Activated effector memory CD4-positive, alpha-beta T cell treated with anti-CD3 and anti-CD28 coated beads, Interleukin-2, amount 50 U/mL, for 16 hours (primary cell): ENCODE results near the gene MYH6.
A peak's percentile ranks its signal among the peaks of the same experiment; 100 is the strongest.
"Not testable (repeated sequence)": the region's sequence is repeated elsewhere in the genome, so short reads cannot be mapped to it uniquely, and the experiment has no call there.

ENCODE experiments used
- DNase-seq: peaks from one replicate; pipeline ENCODE4 v3.0.0-alpha.2; 2020

Gene MYH6

DNA sequence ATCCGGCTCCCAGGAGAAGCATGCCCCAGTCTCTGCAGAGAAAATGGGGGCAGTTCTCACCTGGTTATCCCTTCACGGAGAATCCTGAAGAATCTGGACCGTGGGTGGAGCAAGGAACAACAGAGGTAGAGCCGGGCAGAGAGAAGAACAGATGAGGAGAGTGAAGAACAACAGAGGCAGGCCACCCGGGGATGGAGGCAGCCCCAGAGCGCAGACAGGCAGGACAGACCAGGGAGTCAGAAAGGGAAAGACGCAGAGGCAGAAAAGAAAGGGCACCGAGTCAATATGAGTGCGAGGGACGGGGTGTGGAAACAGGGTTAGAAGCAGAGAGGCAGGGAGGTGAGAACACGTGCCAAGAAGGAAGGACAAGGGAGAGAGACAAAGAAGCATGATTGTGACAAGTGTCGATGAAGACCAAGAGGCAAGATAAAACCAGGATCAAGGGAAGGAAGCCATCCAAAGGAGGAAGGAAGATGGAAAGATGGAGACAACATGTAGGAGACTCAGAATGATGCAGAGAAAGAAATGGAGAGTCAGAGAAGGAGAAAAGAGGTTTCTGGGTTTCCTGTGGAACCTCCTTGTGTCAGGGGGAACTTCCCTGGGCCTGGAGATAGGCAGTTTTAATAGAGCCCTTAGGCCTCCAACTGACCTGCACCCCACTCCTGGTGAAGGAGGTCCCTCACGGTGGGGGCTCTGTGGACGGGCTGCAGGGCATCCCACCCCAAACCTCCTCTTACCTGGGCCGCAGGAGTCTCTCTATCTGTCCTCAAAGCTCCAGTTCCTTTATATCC, at the start of gene MYH6:
Gene MYH6 (minus strand): TSS at position 758 of the 791 bp plus-strand sequence. CDS start 1,050 bp downstream, outside the sequence.
- no peak for DNase-seq

GRCh38 chr14:23456883-23457586, 49.0 kb upstream of the MYH6 start:
- not testable (repeated sequence) for DNase-seq

DNA sequence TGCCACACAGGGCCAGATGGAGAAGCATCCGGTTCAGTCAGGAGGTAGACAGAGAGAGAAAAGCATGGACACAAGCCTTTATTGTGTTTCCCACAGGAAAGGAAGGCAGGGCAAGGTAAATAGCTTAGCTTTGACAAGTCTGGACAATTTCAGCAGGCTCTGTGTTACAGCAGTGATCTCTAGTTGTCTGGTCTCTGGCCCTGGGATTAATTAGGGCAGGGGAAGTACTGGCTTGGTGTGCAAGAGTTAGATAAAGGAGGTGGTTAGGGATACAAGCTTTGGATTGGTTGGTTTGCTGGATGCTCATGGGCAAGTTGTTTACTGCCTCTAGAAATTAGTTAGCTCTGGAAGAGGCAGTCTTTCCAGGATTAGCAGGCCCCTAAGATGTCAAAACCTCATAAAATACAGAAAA, 46.4 kb upstream of the MYH6 start:
- DNase-seq = no peak

- no peak for DNase-seq
These were observed 44.2 kb upstream of the MYH6 start for GRCh38 chr14:23452237-23452636.

DNA sequence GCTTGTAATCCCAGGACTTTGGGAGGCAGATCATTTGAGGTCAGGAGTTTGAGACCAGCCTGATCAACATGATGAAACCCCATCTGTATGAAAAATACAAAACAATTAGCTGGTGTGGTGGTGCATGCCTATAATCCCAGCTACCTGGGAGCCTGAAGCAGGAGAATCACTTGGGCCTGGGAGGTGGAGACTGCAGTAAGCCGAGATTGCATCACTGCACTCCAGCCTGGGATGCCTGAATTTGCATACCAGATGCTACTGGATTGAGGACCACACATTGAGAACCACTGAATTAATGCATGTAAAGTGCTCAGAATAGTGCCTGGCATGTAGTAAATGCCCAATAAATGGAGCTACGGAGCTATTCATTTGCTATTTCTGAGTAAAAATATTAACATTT, 42.3 kb upstream of the MYH6 start:
- no peak for DNase-seq

DNA sequence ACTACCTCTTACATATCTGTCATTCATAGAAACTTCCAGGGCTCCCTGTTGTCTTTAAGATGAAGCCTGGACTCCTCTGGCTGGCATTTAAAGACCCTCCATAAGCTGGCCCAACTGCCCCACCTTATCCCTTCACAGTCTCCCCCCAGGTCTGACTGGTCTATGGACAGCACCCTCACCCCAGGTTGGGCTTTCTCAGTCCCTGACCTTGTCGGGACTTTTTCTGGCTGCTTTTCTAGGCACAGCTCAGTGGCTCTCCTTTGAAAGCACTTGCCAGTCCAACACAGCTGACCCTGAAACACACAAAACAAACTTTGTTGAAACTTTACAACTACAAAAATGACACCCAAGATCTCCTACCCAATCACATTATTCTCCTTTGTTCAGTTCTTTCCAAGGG, 41.2 kb upstream of the MYH6 start:
- no peak for DNase-seq

- DNase-seq = no peak
These were observed 39.6 kb upstream of the MYH6 start for GRCh38 chr14:23447361-23448350.

DNA sequence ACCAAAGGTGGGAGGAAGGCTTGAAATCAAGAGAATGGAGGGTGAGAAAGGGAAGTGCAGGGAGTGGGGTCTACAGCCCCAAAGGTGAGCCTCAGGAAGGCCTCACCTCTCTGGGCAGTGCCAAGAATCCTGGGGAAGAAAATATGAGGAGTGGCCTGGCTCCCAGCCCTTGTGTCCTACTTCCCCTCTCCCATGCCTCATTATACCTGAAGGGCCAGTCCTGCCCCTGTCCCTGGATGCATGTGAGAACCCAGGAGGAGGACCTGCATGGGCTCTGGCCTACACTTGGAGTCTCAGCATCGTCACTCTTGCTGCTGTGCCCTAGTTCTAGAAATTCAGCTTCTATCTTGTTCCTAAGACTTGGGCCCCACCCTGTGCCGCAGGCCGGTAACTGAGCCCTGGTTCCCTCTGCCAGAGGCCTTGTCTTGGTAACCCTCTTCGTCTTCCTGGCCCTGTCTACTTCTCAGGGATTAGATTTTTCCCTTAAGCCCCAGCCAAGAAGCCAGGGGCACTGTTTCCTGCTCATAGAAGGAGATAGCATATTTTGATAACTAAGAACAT, 38.3 kb upstream of the MYH6 start:
- no peak for DNase-seq

DNA sequence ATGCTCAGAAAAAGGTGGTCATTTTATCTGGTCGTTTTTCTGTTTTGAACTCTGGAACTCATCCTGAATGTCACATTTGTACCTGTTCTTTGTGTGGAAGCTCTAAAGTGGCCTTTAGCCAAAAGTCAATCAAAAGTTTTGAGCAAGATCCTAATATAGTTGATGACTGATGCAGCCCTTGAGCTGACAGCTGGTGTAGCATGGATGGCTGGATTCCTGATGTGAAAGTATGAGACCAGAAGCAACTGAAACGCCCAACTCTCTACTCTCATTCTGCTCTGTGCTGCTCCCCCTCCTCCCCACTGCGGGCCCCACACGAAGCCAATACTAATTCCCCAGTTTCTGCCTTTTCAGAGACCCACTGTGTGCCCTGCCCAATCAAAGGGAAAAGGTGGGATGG, 37.7 kb upstream of the MYH6 start:
- DNase-seq = no peak

GRCh38 chr14:23444314-23444713, 36.2 kb upstream of the MYH6 start:
- DNase-seq = no peak

DNA sequence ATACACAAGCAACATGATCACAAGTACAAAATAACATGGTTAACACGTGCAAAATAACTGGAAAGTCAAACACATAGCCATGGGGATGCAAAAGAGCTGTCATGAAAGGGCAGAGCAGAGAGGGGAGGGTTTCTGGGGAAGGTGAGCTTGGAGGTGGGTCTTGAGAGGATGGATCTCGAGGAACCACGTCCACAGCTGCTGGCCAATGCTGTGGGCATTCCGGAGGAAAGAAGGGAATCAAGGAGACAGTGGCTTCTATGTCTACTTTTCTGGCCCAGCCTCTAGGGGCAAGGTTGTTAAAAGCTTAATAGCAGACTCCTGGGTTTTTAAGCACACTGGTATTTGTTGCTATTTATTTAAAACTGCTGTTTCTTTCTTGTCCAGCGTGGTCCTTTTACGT, 35.8 kb upstream of the MYH6 start:
- DNase-seq = no peak

DNA sequence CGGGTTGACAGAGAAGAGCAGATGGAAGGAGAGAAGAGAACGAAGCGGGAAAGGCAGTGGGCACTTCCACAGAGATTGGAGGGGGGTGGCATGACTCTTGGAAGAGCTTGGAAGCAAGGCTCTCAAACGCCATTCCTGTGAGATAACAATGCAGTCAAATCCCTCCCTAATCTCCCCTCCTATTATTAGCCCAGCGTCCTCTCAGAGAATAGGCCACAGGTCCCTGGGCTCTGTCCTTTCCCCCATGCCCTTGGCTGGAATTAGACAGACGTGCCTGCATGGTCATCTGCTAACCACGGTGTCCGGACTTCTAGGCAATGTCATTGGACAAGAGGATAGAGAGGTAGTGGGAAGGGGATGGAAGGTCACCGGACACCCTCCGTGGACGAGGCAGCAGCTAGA, 35.3 kb upstream of the MYH6 start:
- no peak for DNase-seq

DNA sequence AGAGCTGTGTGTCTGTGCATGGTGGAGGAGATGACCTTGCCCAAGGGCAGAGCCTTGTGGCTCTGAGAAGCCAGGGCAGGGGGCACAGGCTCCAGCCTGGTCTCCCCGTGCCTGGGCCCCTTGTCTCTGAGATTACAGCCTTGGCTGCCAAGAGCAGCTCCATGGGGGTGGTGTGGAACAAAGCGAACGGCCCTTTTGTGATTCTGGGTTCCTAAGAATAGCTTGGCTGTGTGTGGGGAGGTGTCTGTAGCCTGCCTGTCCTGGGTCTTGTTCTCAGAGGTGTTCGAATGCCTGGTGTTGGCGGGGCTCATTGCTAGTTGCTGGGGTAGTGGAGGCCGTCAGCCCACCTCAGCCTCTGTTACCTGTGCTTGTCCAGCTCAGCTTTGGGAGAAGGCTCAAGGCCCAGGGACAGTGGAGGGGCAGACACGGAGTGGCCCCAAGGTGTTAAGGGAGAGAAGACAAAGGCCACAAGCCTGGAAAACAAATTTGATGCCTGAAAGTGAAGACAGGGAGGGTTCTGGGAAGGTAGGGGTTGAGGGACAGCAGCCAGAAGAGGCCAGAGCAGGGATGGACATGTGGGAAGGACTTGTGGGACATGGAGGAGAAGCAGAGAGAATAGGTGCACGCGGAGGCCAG, 34.8 kb upstream of the MYH6 start:
- DNase-seq = peak; percentile 54

GRCh38 chr14:23441076-23441475, 33.0 kb upstream of the MYH6 start:
- no peak for DNase-seq

DNA sequence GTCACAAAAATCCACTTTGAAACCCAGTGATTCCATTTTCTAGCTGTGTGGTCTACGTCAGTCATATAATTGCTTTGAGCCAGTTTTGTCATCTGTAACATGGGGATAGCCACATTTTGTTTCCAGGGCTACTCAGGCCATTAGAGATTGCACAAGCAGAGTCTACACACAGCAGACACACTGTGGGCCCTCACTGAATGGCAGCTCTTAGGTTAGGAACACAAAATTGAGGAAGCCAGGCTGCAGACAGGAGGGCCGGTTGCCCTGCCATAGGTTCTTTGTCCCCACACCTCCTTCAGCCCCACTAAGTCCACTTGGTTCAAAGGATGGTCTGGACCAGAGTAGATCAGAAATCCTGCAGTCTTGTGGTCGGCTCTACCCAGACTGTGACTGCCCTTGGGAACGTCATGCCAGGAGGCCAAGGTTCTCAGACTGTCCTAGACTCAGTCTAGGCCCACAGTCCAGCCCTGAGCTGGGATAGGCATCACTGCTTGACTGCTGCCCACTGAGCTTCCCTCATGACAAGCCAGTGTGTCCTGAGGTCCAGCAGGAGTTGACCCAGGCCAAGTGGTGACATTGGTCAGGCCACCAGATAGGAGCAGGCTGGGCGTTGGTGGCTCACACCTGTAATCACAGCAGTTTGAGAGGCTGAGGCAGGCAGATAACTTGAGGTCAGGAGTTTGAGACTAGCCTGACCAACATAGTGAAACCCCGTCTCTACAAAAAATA, 31.2 kb upstream of the MYH6 start:
- peak; percentile 22 for DNase-seq

DNA sequence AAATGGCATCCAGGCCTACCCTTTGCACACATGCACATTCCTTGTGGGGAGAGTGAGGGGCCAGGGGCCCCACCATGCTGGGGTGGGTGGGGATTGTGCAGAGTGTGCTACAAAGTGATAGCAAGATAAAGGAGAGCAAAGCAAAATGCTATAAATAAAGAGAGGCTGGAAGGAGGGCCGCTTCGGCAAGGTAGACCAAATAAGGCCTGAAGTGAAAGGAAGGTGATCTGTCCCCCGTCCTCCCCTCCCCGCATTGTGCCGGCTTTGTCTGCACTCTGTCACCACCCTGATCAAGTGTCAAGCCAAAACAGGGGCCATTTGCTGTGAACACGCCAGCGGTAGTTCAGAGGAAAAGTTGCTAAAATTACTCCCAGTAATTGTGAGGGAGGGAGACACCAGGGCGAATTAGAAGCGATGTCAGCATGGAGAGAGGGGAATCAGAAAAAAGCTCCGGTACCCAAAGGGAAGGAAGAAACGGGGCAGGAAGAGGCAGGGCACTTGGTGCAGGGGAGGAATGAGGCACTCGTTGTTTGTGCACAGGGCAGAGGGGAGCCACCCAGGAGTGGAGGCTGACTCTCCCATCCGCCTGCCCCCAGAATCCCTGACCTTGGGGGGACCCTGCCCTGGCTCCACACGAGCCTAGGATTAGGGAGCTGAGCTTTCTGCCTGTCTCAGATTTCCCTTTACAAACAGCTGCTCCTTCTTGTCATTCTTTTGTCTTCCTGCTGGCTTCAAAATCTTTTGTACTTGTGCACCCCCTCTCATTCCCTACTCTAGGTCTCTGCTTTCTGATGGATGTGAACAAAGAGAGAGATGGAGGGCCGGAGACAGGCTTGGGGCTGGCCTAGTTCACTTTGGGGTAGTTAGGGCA, 30.3 kb upstream of the MYH6 start:
- peak; percentile 31 for DNase-seq

DNA sequence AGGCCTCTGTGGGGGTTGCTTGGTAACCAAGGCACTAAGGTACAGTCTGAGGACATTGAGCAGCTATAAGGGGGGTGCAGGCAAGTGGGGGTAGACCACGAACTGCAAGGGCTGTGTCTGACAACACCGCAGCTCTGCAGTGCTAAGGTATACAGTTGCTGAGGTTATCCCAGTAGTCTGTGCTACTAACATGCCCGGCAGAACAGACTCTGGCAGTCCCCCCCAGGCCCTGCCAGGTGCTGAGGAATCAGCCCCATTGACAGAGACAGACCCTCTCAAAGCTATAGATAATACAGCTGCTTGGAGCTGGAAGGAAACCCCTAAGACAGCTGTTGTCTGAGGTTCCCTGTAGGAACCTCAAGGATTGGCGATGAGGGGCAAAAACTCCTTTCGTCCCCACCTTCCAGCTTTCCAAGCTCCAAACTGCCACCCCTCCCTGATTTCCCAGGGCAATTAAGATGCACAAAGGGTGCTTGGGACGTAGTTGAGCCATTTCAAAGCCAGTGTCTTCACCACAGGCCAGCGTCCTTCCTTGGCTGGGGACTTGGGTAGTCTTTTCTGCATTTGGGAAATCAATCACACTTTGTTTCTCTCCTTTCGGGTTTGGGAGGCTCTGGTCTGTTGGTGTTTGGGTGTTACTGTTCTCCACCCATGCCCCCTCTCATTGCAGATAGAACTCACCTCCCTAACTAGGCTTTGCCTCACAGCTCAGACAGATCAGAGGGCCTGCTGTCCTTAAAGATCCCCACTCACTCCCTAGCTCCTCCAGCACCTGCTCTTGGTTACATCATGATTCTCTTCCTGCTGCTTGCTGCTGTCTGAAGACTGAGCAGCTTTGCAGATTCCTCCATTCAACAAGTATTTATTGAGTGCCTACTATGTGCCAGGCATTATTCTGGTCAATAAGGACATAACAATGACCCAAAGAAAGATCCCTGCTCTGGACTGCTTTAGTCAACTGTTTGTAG, 29.3 kb upstream of the MYH6 start:
- peak; percentile 37 for DNase-seq

GRCh38 chr14:23436327-23437132, 28.5 kb upstream of the MYH6 start:
- peak; percentile 46 for DNase-seq
